CD14-positive monocyte (primary cell): ENCODE data around the gene EFCAB13. TPM values are rescaled to one million over a fixed set of nuclear protein-coding genes. Genes with fewer than 3 reads are reported as not detected.

ENCODE experiments used
- DNase-seq, 3 donors: peaks; one replicate each; pipeline ENCODE4 v3.0.0-alpha.2; 2011 to 2022
- H2AFZ ChIP-seq: 2 replicates; pipeline ENCODE4 v1.6.0; 2012; ENCODE audit warnings: mild to moderate bottlenecking, low read depth, low read length, inconsistent platforms; ENCODE audit not compliant: insufficient read depth, poor library complexity, severe bottlenecking
- H3K27ac ChIP-seq, 2 donors: 1 replicate in 1 of 2; 2 replicates in 1 of 2; pipeline ENCODE4 v1.5.1; 2012 to 2013; ENCODE audit warnings: low read length in 2 of 2, control low read depth in 1 of 2, inconsistent platforms in 1 of 2, low read depth in 1 of 2, mild to moderate bottlenecking in 1 of 2
- H3K27me3 ChIP-seq, 2 donors: one replicate each; pipeline versions ENCODE4 v1.6.0 to v1.6.1; 2011 to 2013; ENCODE audit warnings: low read length in 2 of 2; ENCODE audit not compliant: control insufficient read depth in 2 of 2, insufficient read depth in 2 of 2
- H3K36me3 ChIP-seq, 2 donors: replicated peaks in 1 of 2; 1 replicate in 1 of 2; 2 replicates in 1 of 2; pipeline versions ENCODE4 v1.5.1 to v1.6.1; 2012 to 2013; ENCODE audit warnings: low read length in 2 of 2, control low read depth in 1 of 2, inconsistent platforms in 1 of 2, mild to moderate bottlenecking in 1 of 2; ENCODE audit not compliant: insufficient read depth in 2 of 2, control insufficient read depth in 1 of 2
- H3K4me1 ChIP-seq, 2 donors: 1 replicate in 1 of 2; 2 replicates in 1 of 2; pipeline versions ENCODE4 v1.5.1 to v1.6.1; 2012 to 2013; ENCODE audit warnings: low read length in 2 of 2, control low read depth in 1 of 2, inconsistent platforms in 1 of 2, mild to moderate bottlenecking in 1 of 2, moderate library complexity in 1 of 2; ENCODE audit not compliant: insufficient read depth in 2 of 2, control insufficient read depth in 1 of 2
- H3K4me2 ChIP-seq: replicated peaks from 2 replicates; pipeline ENCODE3; 2012; ENCODE audit warnings: low read length, moderate library complexity, mild to moderate bottlenecking; ENCODE audit not compliant: poor library complexity, severe bottlenecking; ENCODE audit errors: extremely low read depth
- H3K4me3 ChIP-seq, 3 experiments: fragments of 200-600 bp in 1 of 3; sonication (generic) in 1 of 3; replicated peaks in 1 of 3; 1 replicate in 2 of 3; 2 replicates in 1 of 3; pipeline ENCODE4 v1.5.1; 2011 to 2013; ENCODE audit warnings: low read length in 3 of 3, mild to moderate bottlenecking in 3 of 3, control low read depth in 2 of 3, low read depth in 2 of 3, inconsistent platforms in 1 of 3, moderate library complexity in 1 of 3
- H3K79me2 ChIP-seq: 2 replicates; pipeline ENCODE4 v1.6.0; 2012; ENCODE audit warnings: mild to moderate bottlenecking, control low read depth, inconsistent platforms, low read length, moderate library complexity; ENCODE audit not compliant: insufficient read depth
- H3K9ac ChIP-seq: 2 replicates; pipeline ENCODE4 v1.6.0; 2017; ENCODE audit warnings: low read length, mild to moderate bottlenecking; ENCODE audit not compliant: insufficient read depth, poor library complexity, severe bottlenecking
- H3K9me3 ChIP-seq, 2 donors: replicated peaks in 1 of 2; 1 replicate in 1 of 2; 2 replicates in 1 of 2; pipeline versions ENCODE4 v1.5.1 to v1.6.1; 2012 to 2013; ENCODE audit warnings: low read length in 2 of 2, control low read depth in 1 of 2; ENCODE audit not compliant: control insufficient read depth in 1 of 2, insufficient read depth in 1 of 2
- H4K20me1 ChIP-seq: 2 replicates; pipeline ENCODE4 v1.6.0; 2012; ENCODE audit warnings: mild to moderate bottlenecking, low read length, control low read depth, moderate library complexity; ENCODE audit not compliant: insufficient read depth
- H3K27ac Mint-ChIP-seq, 7 donors: one replicate each; pipeline ENCODE4 v1.8.0; 2020; ENCODE audit warnings: mild to moderate bottlenecking in 7 of 7, mixed read lengths in 7 of 7, moderate library complexity in 6 of 7, inconsistent platforms in 2 of 7
- H3K27me3 Mint-ChIP-seq, 3 donors: one replicate each; pipeline ENCODE4 v1.8.0; 2021 to 2022; ENCODE audit warnings: low read depth in 3 of 3, mild to moderate bottlenecking in 3 of 3, mixed read lengths in 3 of 3, moderate library complexity in 3 of 3, inconsistent platforms in 1 of 3
- H3K36me3 Mint-ChIP-seq, 2 donors: one replicate each; pipeline ENCODE4 v1.8.0; 2020; ENCODE audit warnings: mixed read lengths in 2 of 2, inconsistent platforms in 1 of 2, mild to moderate bottlenecking in 1 of 2
- H3K4me1 Mint-ChIP-seq: one replicate; pipeline ENCODE4 v1.8.0; 2020; ENCODE audit warnings: mild to moderate bottlenecking, mixed read lengths
- H3K4me3 Mint-ChIP-seq, 2 donors: one replicate each; pipeline ENCODE4 v1.8.0; 2020; ENCODE audit warnings: mild to moderate bottlenecking in 2 of 2, mixed read lengths in 2 of 2, moderate library complexity in 1 of 2
- H3K9me3 Mint-ChIP-seq, 7 donors: one replicate each; pipeline ENCODE4 v1.8.0; 2020 to 2022; ENCODE audit warnings: mixed read lengths in 7 of 7, mild to moderate bottlenecking in 6 of 7, moderate library complexity in 6 of 7, inconsistent platforms in 2 of 7
- WGBS: methylation state at CpG from one replicate; pipeline ENCODE4 v1.1.5; 2013; ENCODE audit warnings: missing lambda C conversion rate; ENCODE audit not compliant: insufficient coverage; 5-methylcytosine and 5-hydroxymethylcytosine counted together
- intact Hi-C, 2 donors: fragments of 100-400 bp; cut with micrococcal nuclease; formaldehyde crosslinking; loops; one replicate each; pipeline versions ENCODE4 v1.15.0 to v1.15.1; 2023
- polyA plus RNA-seq, 3 donors: library from polyadenylated mRNA; depleted of rRNA in 1 of 3; unstranded in 2 of 3; stranded (reverse) in 1 of 3; fragments of 300-500 nt in 2 of 3; fragments of >200 nt in 1 of 3; fragmentation: Illumina TruSeq in 2 of 3; gene quantifications; 1 replicate in 2 of 3; 2 replicates in 1 of 3; pipeline ENCODE4 v1.2.3, GENCODE V29; 2012 to 2021
- TF ChIP-seq, protein P1 (sequence below): fragments of 200-600 bp; IDR thresholded peaks from one replicate; pipeline ENCODE4 v1.8.0; 2022; ENCODE audit warnings: antibody characterized with exemption, mild to moderate bottlenecking

The EFCAB13 gene
- polyA plus RNA-seq, 3 donors, result 1.0 to 5.7 (median 3.5) TPM

GRCh38 chr17:47298712-47299111, 25.0 kb upstream of the EFCAB13 start:
- H3K27me3 Mint-ChIP-seq, result peaks cover 0 to 9% (median under 1%) of the 10 kb centered on the region in 3 donors
- Histone ChIP-seq H3K9ac (no peak overlapping the region), H3K4me1 (no peaks in the 10 kb centered on the region), H3K27ac (no peak overlapping the region), H3K36me3 (no peaks in the 10 kb centered on the region), H2AFZ (no peak overlapping the region), H3K27me3 (no peaks in the 10 kb centered on the region), H3K4me2 (no peak overlapping the region), H3K9me3 (no peaks in the 10 kb centered on the region), H3K4me3 (no peak overlapping the region), H4K20me1 (no peaks in the 10 kb centered on the region), H3K79me2 (no peaks in the 10 kb centered on the region)
- H3K9me3 Mint-ChIP-seq, result peaks cover 3 to 13% (median 7%) of the 10 kb centered on the region in 7 donors
- no peak overlapping the region for H3K4me3 Mint-ChIP-seq
- H3K36me3 Mint-ChIP-seq, result no peaks in the 10 kb centered on the region
- no peak overlapping the region for H3K27ac Mint-ChIP-seq
- DNase-seq, result no peak
- TF ChIP-seq, protein P1, sequence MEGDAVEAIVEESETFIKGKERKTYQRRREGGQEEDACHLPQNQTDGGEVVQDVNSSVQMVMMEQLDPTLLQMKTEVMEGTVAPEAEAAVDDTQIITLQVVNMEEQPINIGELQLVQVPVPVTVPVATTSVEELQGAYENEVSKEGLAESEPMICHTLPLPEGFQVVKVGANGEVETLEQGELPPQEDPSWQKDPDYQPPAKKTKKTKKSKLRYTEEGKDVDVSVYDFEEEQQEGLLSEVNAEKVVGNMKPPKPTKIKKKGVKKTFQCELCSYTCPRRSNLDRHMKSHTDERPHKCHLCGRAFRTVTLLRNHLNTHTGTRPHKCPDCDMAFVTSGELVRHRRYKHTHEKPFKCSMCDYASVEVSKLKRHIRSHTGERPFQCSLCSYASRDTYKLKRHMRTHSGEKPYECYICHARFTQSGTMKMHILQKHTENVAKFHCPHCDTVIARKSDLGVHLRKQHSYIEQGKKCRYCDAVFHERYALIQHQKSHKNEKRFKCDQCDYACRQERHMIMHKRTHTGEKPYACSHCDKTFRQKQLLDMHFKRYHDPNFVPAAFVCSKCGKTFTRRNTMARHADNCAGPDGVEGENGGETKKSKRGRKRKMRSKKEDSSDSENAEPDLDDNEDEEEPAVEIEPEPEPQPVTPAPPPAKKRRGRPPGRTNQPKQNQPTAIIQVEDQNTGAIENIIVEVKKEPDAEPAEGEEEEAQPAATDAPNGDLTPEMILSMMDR, result no peak
- WGBS, result 98% methylated on average over 5 of the region's 6 CpGs
- H3K4me1 Mint-ChIP-seq, result peaks cover 2% of the 10 kb centered on the region
- intact Hi-C loops, result loop anchor here (5.0 to 10.0 kb wide), 2 partner anchors 41 to 54 kb away; no protein-coding TSS in a partner anchor

- Mint-ChIP-seq H3K4me3 (no peak overlapping the region), H3K27ac (peak overlapping the region in 1 of 7 donors; percentile 37), H3K9me3 (peaks cover 3 to 13% (median 7%) of the 10 kb centered on the region in 7 donors), H3K27me3 (peaks cover under 1 to 9% (median 2%) of the 10 kb centered on the region in 3 donors), H3K4me1 (no peaks in the 10 kb centered on the region), H3K36me3 (no peaks in the 10 kb centered on the region)
- Histone ChIP-seq H3K4me2 (no peak overlapping the region), H3K27me3 (no peaks in the 10 kb centered on the region), H3K4me3 (no peak overlapping the region), H3K27ac (no peak overlapping the region), H3K9ac (no peak overlapping the region), H2AFZ (no peak overlapping the region), H3K4me1 (no peaks in the 10 kb centered on the region), H3K36me3 (no peaks in the 10 kb centered on the region), H3K79me2 (no peaks in the 10 kb centered on the region), H3K9me3 (no peaks in the 10 kb centered on the region), H4K20me1 (no peaks in the 10 kb centered on the region)
- 98% methylated on average over 10 of the region's 13 CpGs for WGBS
- DNase-seq, result no peak
- intact Hi-C loops, result loop anchor here (5.0 to 10.0 kb wide), 2 partner anchors 42 to 55 kb away; no protein-coding TSS in a partner anchor
- TF ChIP-seq, protein P1, result no peak
Measured at GRCh38 chr17:47299239-47299910, 24.4 kb upstream of the EFCAB13 start.
